Measurements from ENCODE around the gene CEP89.
"Not testable (repeated sequence)": the region's sequence is repeated elsewhere in the genome, so short reads cannot be mapped to it uniquely, and the experiment has no call there.

Gene CEP89

GRCh38 chr19:32997716-32998355, 26.1 kb upstream of the CEP89 start:
- H3K4me2 ChIP-seq (ENCODE audit: low read depth, low read length) = no peak overlapping the region
- no peak for DNase-seq
- no peaks in the 10 kb centered on the region for H3K4me1 ChIP-seq (ENCODE audit: low read length)
- H3F3A ChIP-seq (ENCODE audit: insufficient read depth, low read length) = no peaks in the 10 kb centered on the region
- H3K27me3 ChIP-seq (replicated peaks; ENCODE audit: insufficient read depth, low read length) = no peaks in the 10 kb centered on the region
- no peaks in the 10 kb centered on the region for H3K79me2 ChIP-seq (ENCODE audit: low read length)
- no peak overlapping the region for H3K9ac ChIP-seq (ENCODE audit: low read length)
- no peaks in the 10 kb centered on the region for H3K36me3 ChIP-seq (replicated peaks; ENCODE audit: insufficient read depth, low read length)
- no peaks in the 10 kb centered on the region for H4K20me1 ChIP-seq (ENCODE audit: insufficient read depth, low read length)
- H2AFZ ChIP-seq (ENCODE audit: low read length) = no peak overlapping the region
- TF ChIP-seq EZH2 (optimal IDR thresholded peaks at IDR 0.05; ENCODE audit: low read depth, low read length) (no peak), CTCF (IDR thresholded peaks at IDR 0.05; ENCODE audit: low read length) (no peak)
- no peaks in the 10 kb centered on the region for H3K9me2 ChIP-seq (replicated peaks; ENCODE audit: insufficient read depth, low read length)
- no peaks in the 10 kb centered on the region for H3K9me3 ChIP-seq (replicated peaks; ENCODE audit: insufficient read depth, low read length)
- H3K4me3 ChIP-seq (ENCODE audit: low read length) = no peak overlapping the region
- H3K27ac ChIP-seq (ENCODE audit: low read length) = no peak overlapping the region

GRCh38 chr19:32997061-32997464, 25.3 kb upstream of the CEP89 start:
- not testable (repeated sequence) for H3K9ac ChIP-seq (ENCODE audit: low read length); H3K4me2 ChIP-seq (ENCODE audit: low read depth, low read length); H3K36me3 ChIP-seq (replicated peaks; ENCODE audit: insufficient read depth, low read length); H3K4me1 ChIP-seq (ENCODE audit: low read length); H4K20me1 ChIP-seq (ENCODE audit: insufficient read depth, low read length); H3K27me3 ChIP-seq (replicated peaks; ENCODE audit: insufficient read depth, low read length); H3K9me3 ChIP-seq (replicated peaks; ENCODE audit: insufficient read depth, low read length); DNase-seq; H3K9me2 ChIP-seq (replicated peaks; ENCODE audit: insufficient read depth, low read length); H3F3A ChIP-seq (ENCODE audit: insufficient read depth, low read length); H3K79me2 ChIP-seq (ENCODE audit: low read length); H3K4me3 ChIP-seq (ENCODE audit: low read length); H3K27ac ChIP-seq (ENCODE audit: low read length); H2AFZ ChIP-seq (ENCODE audit: low read length)

- H3K9me3 ChIP-seq (replicated peaks; ENCODE audit: insufficient read depth, low read length); H4K20me1 ChIP-seq (ENCODE audit: insufficient read depth, low read length); H3K79me2 ChIP-seq (ENCODE audit: low read length); H3K4me1 ChIP-seq (ENCODE audit: low read length); H3K27me3 ChIP-seq (replicated peaks; ENCODE audit: insufficient read depth, low read length); DNase-seq; H3K9me2 ChIP-seq (replicated peaks; ENCODE audit: insufficient read depth, low read length); H3K4me3 ChIP-seq (ENCODE audit: low read length); H3K4me2 ChIP-seq (ENCODE audit: low read depth, low read length); H3K27ac ChIP-seq (ENCODE audit: low read length); H3F3A ChIP-seq (ENCODE audit: insufficient read depth, low read length); H3K36me3 ChIP-seq (replicated peaks; ENCODE audit: insufficient read depth, low read length); H2AFZ ChIP-seq (ENCODE audit: low read length); H3K9ac ChIP-seq (ENCODE audit: low read length): not testable (repeated sequence)
Measured at GRCh38 chr19:32995966-32996365, 24.2 kb upstream of the CEP89 start.

GRCh38 chr19:32988724-32989123, 17.0 kb upstream of the CEP89 start:
- DNase-seq = no peak
- Histone ChIP-seq H3F3A (ENCODE audit: insufficient read depth, low read length) (no peaks in the 10 kb centered on the region), H3K4me1 (ENCODE audit: low read length) (no peaks in the 10 kb centered on the region), H3K27me3 (replicated peaks; ENCODE audit: insufficient read depth, low read length) (no peaks in the 10 kb centered on the region), H3K9ac (ENCODE audit: low read length) (no peak overlapping the region), H3K4me3 (ENCODE audit: low read length) (no peak overlapping the region), H2AFZ (ENCODE audit: low read length) (no peak overlapping the region), H3K9me3 (replicated peaks; ENCODE audit: insufficient read depth, low read length) (no peaks in the 10 kb centered on the region), H4K20me1 (ENCODE audit: insufficient read depth, low read length) (no peaks in the 10 kb centered on the region), H3K9me2 (replicated peaks; ENCODE audit: insufficient read depth, low read length) (no peaks in the 10 kb centered on the region), H3K79me2 (ENCODE audit: low read length) (no peaks in the 10 kb centered on the region), H3K36me3 (replicated peaks; ENCODE audit: insufficient read depth, low read length) (no peaks in the 10 kb centered on the region), H3K27ac (ENCODE audit: low read length) (no peak overlapping the region), H3K4me2 (ENCODE audit: low read depth, low read length) (no peak overlapping the region)
- no peak for TF ChIP-seq EZH2phosphoT487 (IDR thresholded peaks at IDR 0.05; ENCODE audit: low read length)
- TF ChIP-seq EZH2 (optimal IDR thresholded peaks at IDR 0.05; ENCODE audit: low read depth, low read length) = no peak
- TF ChIP-seq CTCF (IDR thresholded peaks at IDR 0.05; ENCODE audit: low read length) = no peak

- not testable (repeated sequence) for H3K36me3 ChIP-seq (replicated peaks; ENCODE audit: insufficient read depth, low read length); H3K9me2 ChIP-seq (replicated peaks; ENCODE audit: insufficient read depth, low read length)
Measured at GRCh38 chr19:32988254-32988653, 16.5 kb upstream of the CEP89 start.

GRCh38 chr19:32982488-32982887, 10.7 kb upstream of the CEP89 start:
- not testable (repeated sequence) for H3K9me2 ChIP-seq (replicated peaks; ENCODE audit: insufficient read depth, low read length)

More at GRCh38 chr19:32988254-32988653, 16.5 kb upstream of the CEP89 start:
- DNase-seq; H2AFZ ChIP-seq (ENCODE audit: low read length); H3F3A ChIP-seq (ENCODE audit: insufficient read depth, low read length); H4K20me1 ChIP-seq (ENCODE audit: insufficient read depth, low read length); H3K9ac ChIP-seq (ENCODE audit: low read length); H3K9me3 ChIP-seq (replicated peaks; ENCODE audit: insufficient read depth, low read length); H3K4me2 ChIP-seq (ENCODE audit: low read depth, low read length); H3K79me2 ChIP-seq (ENCODE audit: low read length); H3K27ac ChIP-seq (ENCODE audit: low read length); H3K4me3 ChIP-seq (ENCODE audit: low read length); H3K4me1 ChIP-seq (ENCODE audit: low read length); H3K27me3 ChIP-seq (replicated peaks; ENCODE audit: insufficient read depth, low read length): not testable (repeated sequence)

More at GRCh38 chr19:32982488-32982887, 10.7 kb upstream of the CEP89 start:
- H3K36me3 ChIP-seq (replicated peaks; ENCODE audit: insufficient read depth, low read length); DNase-seq; H3K4me3 ChIP-seq (ENCODE audit: low read length); H3K4me1 ChIP-seq (ENCODE audit: low read length); H4K20me1 ChIP-seq (ENCODE audit: insufficient read depth, low read length); H3K27ac ChIP-seq (ENCODE audit: low read length); H3K4me2 ChIP-seq (ENCODE audit: low read depth, low read length); H2AFZ ChIP-seq (ENCODE audit: low read length); H3K79me2 ChIP-seq (ENCODE audit: low read length); H3K9me3 ChIP-seq (replicated peaks; ENCODE audit: insufficient read depth, low read length); H3F3A ChIP-seq (ENCODE audit: insufficient read depth, low read length); H3K9ac ChIP-seq (ENCODE audit: low read length); H3K27me3 ChIP-seq (replicated peaks; ENCODE audit: insufficient read depth, low read length): not testable (repeated sequence)
